SU-DHL-6 (cell line): ENCODE results near the gene KCND2.

ENCODE experiments used
- H2AFZ ChIP-seq: fragments of 200-600 bp; sonication (generic); 2 replicates; pipeline ENCODE4 v1.6.1; 2014; ENCODE audit warnings: low read depth, mild to moderate bottlenecking, moderate library complexity, mixed read lengths, antibody characterized with exemption, low read length; ENCODE audit not compliant: severe bottlenecking
- H3F3A ChIP-seq: fragments of 200-600 bp; shearing (Covaris generic); 2 replicates; pipeline ENCODE4 v1.6.0; 2016; ENCODE audit warnings: antibody characterized with exemption, mild to moderate bottlenecking; ENCODE audit not compliant: insufficient read depth
- H3K27ac ChIP-seq: fragments of 200-600 bp; sonication (generic); 2 replicates; pipeline ENCODE4 v1.5.1; 2016; ENCODE audit warnings: low read depth, mild to moderate bottlenecking, low read length, moderate library complexity, mixed read lengths
- H3K27me3 ChIP-seq: fragments of 200-600 bp; sonication (generic), shearing (Covaris generic); 2 replicates; pipeline ENCODE4 v1.6.0; 2014; ENCODE audit warnings: mild to moderate bottlenecking, low read length
- H3K36me3 ChIP-seq: fragments of 200-600 bp; sonication (generic); 2 replicates; pipeline ENCODE4 v1.6.1; 2014; ENCODE audit warnings: mild to moderate bottlenecking, low read length, mixed read lengths
- H3K4me2 ChIP-seq: fragments of 300-600, 200-600 bp; shearing (Covaris generic), sonication (generic); 2 replicates; pipeline ENCODE4 v1.6.0; 2014; ENCODE audit warnings: low read length, low read depth, mild to moderate bottlenecking; ENCODE audit not compliant: poor library complexity, severe bottlenecking
- H3K4me3 ChIP-seq: fragments of 200-600 bp; sonication (generic); 2 replicates; pipeline ENCODE4 v1.5.1; 2014; ENCODE audit warnings: antibody characterized with exemption, low read length, mild to moderate bottlenecking, mixed read lengths; ENCODE audit not compliant: insufficient read depth, poor library complexity, severe bottlenecking
- H3K79me2 ChIP-seq: fragments of 200-600 bp; sonication (generic); 2 replicates; pipeline ENCODE4 v1.6.1; 2014; ENCODE audit warnings: mild to moderate bottlenecking, low read length, moderate library complexity; ENCODE audit not compliant: insufficient read depth
- H3K9ac ChIP-seq: fragments of 200-600 bp; sonication (generic); 2 replicates; pipeline ENCODE4 v1.7.0; 2014; ENCODE audit warnings: mild to moderate bottlenecking, low read length
- H3K9me2 ChIP-seq: fragments of 200-600 bp; sonication (generic); replicated peaks from 2 replicates; pipeline ENCODE4 v1.6.1; 2014; ENCODE audit warnings: low read length; ENCODE audit not compliant: insufficient read depth
- H3K9me3 ChIP-seq: fragments of 200-600 bp; sonication (generic); 2 replicates; pipeline ENCODE4 v1.6.1; 2014; ENCODE audit warnings: low read length, mixed read lengths; ENCODE audit not compliant: insufficient read depth
- H4K20me1 ChIP-seq: fragments of 200-600 bp; sonication (generic); 2 replicates; pipeline ENCODE4 v1.6.1; 2014; ENCODE audit warnings: low read depth, mild to moderate bottlenecking, antibody characterized with exemption, low read length, moderate library complexity, mixed read lengths
- EZH2phosphoT487 ChIP-seq: fragments of 200-600 bp; sonication (generic), shearing (Covaris generic); conservative IDR thresholded peaks from 2 replicates; pipeline ENCODE4 v1.6.1; 2018; ENCODE audit warnings: mild to moderate bottlenecking, antibody characterized with exemption, low read length, moderate library complexity, mixed read lengths
- TF ChIP-seq, protein P1 (sequence below): fragments of 200-600 bp; sonication (generic); IDR thresholded peaks from one replicate; pipeline ENCODE4 v1.5.1; 2017; ENCODE audit warnings: antibody characterized with exemption, mild to moderate bottlenecking, low read length, moderate library complexity; ENCODE audit not compliant: insufficient read depth, poor library complexity, severe bottlenecking

Gene KCND2

DNA sequence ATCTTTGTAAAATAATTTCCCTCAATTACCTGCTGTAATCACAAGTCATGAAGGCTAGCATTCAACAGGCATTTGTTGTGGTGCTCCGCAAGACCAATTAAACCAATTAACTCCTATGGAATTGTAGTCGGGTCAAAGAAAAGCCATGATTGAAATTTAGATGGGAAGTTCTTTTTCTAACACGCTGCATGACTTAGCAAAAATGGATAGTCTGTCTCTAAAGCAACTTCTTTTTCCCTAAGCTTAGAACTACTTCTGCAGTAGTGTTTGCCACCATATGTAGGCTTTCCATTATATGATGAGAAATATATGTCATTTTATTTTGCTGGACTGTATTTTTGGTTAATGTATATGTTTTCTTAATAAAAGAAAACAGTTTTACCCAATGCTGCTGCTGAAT is 465.8 kb downstream of the KCND2 start:
- no peak overlapping the region for H2AFZ ChIP-seq
- H3K4me3 ChIP-seq: no peak overlapping the region
- H3K9ac ChIP-seq: no peak overlapping the region
- no peak overlapping the region for H3K27ac ChIP-seq
- no peak for TF ChIP-seq EZH2phosphoT487
- TF ChIP-seq, protein P1, sequence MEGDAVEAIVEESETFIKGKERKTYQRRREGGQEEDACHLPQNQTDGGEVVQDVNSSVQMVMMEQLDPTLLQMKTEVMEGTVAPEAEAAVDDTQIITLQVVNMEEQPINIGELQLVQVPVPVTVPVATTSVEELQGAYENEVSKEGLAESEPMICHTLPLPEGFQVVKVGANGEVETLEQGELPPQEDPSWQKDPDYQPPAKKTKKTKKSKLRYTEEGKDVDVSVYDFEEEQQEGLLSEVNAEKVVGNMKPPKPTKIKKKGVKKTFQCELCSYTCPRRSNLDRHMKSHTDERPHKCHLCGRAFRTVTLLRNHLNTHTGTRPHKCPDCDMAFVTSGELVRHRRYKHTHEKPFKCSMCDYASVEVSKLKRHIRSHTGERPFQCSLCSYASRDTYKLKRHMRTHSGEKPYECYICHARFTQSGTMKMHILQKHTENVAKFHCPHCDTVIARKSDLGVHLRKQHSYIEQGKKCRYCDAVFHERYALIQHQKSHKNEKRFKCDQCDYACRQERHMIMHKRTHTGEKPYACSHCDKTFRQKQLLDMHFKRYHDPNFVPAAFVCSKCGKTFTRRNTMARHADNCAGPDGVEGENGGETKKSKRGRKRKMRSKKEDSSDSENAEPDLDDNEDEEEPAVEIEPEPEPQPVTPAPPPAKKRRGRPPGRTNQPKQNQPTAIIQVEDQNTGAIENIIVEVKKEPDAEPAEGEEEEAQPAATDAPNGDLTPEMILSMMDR: no peak
- H3K9me3 ChIP-seq: no peaks in the 10 kb centered on the region
- no peaks in the 10 kb centered on the region; the same call in 1 of the 2 replicates for H3K9me2 ChIP-seq
- no peak overlapping the region for H3K4me2 ChIP-seq
- H3K79me2 ChIP-seq: no peaks in the 10 kb centered on the region
- no peaks in the 10 kb centered on the region for H3F3A ChIP-seq
- no peaks in the 10 kb centered on the region for H3K27me3 ChIP-seq
- no peaks in the 10 kb centered on the region for H4K20me1 ChIP-seq
- H3K36me3 ChIP-seq: no peaks in the 10 kb centered on the region

DNA sequence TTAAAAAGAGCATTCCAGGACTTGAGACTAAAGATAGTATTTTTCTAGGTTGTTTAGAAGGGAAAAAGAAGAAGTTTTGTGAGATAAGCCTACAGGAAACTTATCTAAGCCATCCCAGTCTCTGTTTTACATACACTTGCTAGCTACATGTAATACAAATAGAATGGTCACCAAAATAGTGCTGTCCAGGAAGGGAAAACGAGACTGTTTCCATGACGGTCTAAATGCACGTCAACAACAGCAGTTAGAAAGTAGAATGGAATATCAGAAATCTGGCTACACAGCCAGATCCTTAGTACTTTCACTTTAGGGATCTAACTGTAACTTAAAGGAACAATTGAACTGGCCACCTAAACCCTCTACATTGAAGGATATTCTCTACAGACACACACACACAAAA is 467.4 kb downstream of the KCND2 start:
- H3K4me2 ChIP-seq: no peak overlapping the region
- H4K20me1 ChIP-seq: no peaks in the 10 kb centered on the region
- H3K9me2 ChIP-seq: no peaks in the 10 kb centered on the region; the same call in 1 of the 2 replicates
- no peak overlapping the region for H2AFZ ChIP-seq
- H3K27ac ChIP-seq: no peak overlapping the region
- H3K36me3 ChIP-seq: no peaks in the 10 kb centered on the region
- no peak overlapping the region for H3K9ac ChIP-seq
- H3K79me2 ChIP-seq: no peaks in the 10 kb centered on the region
- no peak overlapping the region for H3K4me3 ChIP-seq
- no peaks in the 10 kb centered on the region for H3K27me3 ChIP-seq
- H3K9me3 ChIP-seq: no peaks in the 10 kb centered on the region
- no peaks in the 10 kb centered on the region for H3F3A ChIP-seq
- no peak for TF ChIP-seq EZH2phosphoT487
- TF ChIP-seq, protein P1: no peak

DNA sequence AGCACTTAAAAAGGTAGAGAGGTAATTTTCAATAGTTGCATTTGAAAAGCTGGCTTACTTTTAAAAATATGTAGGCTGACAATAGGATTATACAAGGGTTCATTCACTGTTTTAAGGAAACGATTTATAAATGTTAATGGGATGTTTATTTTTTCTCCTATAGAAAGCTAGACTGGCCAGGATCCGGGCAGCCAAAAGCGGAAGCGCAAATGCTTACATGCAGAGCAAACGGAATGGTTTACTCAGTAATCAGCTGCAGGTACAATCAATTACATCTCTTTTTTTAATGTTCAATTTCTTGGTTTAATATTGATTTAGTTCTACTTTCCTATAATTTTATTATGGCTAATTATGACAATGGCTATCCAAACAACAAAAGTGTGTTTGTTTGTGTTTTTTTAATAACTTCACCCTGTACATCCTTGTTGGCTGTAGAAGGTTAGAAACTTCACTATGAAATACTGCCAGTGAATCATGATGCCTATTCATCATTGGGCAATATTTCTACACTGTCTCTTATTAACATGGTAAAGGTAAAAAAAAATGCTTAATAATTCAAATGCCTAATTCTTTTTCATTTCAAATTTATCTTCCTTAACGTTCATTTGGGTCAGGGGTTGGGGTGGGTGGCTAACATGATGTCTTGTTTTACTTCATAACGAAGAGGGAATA is 468.5 kb downstream of the KCND2 start:
- Histone ChIP-seq H3K4me3 (no peak overlapping the region), H3F3A (no peaks in the 10 kb centered on the region), H4K20me1 (no peaks in the 10 kb centered on the region), H3K4me2 (no peak overlapping the region), H3K27ac (no peak overlapping the region), H3K36me3 (no peaks in the 10 kb centered on the region), H3K9ac (no peak overlapping the region), H3K9me3 (no peaks in the 10 kb centered on the region), H3K9me2 (no peaks in the 10 kb centered on the region; the same call in 1 of the 2 replicates), H3K27me3 (no peaks in the 10 kb centered on the region), H2AFZ (no peak overlapping the region), H3K79me2 (no peaks in the 10 kb centered on the region)
- no peak for TF ChIP-seq EZH2phosphoT487
- TF ChIP-seq, protein P1: no peak
